ENCODE results near the gene MCRS1.

DNA sequence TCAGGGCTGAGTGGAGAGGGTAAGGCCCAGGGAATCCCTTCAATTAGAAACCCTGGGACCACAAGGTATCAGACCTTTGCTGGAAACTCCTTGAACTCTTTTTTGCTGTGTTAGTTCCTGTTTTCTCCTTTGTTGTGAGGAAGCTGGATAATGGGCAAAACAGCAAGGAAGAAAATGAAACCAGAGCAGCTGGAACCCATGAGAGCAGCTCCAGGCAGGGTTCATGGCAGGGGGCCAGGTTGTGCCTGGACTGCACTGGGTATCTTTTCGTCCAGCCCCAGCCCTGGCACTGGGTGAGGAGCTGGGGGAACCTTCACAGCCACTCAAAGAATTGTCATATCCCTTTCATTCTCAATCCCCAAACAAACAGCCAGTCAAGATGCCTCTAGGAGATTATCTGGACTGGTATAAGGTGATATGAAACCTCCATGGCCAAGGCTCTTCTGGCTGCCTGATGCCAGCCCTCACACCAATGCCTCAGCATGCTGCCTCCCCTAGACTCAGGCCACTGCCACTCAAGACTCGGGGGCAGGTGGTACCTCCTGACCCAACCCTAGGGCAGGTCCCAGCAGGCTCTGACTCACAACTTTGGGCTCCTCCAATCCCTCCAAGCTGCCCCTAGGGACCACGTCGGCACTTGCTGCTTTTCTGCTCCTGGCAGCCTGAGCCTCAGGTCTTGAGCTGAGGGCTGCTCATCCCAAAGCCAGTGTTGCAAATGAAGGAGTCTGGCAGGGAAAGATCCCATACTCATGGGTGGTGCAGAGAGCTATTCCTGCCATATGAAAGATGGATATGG is 21.0 kb upstream of the MCRS1 start:
- no peak for TF ChIP-seq POLR2AphosphoS5 (IDR thresholded peaks at IDR 0.05; ENCODE audit: low read depth, low read length)
- TF ChIP-seq POU2F2 (IDR thresholded peaks at IDR 0.05; ENCODE audit: low read depth, low read length), result no peak
- TF ChIP-seq TAF1 (IDR thresholded peaks at IDR 0.05; ENCODE audit: low read depth, low read length), result no peak
- TF ChIP-seq POLR2A (IDR thresholded peaks at IDR 0.05; ENCODE audit: low read depth, low read length), result no peak
- no peak for TF ChIP-seq SPI1 (IDR thresholded peaks at IDR 0.05; ENCODE audit: low read depth, low read length)
